Esophagus muscularis mucosa (tissue), 4 donors: Measurements from ENCODE around the gene INO80E.

Experiments used
- EP300 ChIP-seq: sonication (generic); formaldehyde crosslinking; IDR thresholded peaks from one replicate; pipeline ENCODE4 v1.6.1; 2017; ENCODE audit warnings: antibody characterized with exemption
- POLR2AphosphoS5 ChIP-seq, 2 donors: sonication (generic); formaldehyde crosslinking; IDR thresholded peaks; one replicate each; pipeline ENCODE4 v1.6.1; 2017; ENCODE audit warnings: antibody characterized with exemption in 2 of 2
- TF ChIP-seq, protein P1 (sequence below), 3 experiments: fragments of 200-600 bp in 2 of 3; fragments of 450-650 bp in 1 of 3; sonication (generic) in 2 of 3; IDR thresholded peaks; one replicate each; pipeline ENCODE4 v1.5.1; 2017 to 2019; ENCODE audit warnings: antibody characterized with exemption in 3 of 3, mild to moderate bottlenecking in 2 of 3, moderate library complexity in 1 of 3

DNA sequence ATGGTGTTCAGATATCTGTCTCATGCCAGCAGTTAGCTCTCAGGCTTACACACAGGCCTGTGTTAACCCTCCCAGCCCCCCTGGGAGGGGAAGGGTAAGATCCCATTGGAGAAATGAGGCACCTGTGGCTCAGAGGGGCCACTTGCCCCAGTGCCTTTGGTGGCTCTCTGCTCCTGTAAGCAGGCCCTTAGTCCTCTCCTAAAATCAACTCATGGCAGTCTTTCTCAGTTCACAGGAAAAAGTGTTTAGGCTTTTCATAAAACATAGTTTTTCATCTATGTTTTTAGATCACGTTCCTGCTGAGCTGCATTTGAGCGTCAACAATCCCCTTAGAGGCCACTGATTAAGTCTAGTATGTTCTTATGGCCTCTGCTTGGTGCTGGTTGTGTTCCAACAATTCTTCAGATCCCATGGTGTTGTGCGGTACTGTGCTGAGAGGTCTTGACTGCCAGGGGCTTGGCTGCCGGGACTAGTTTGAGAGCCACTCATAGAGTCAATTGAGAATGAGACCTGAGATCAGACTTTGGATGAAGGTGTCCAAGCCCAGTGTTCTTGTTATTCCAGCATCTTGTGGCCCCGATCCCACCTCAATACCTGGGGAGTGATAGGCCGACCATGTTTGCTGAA lies 11.8 kb upstream of the INO80E start:
- TF ChIP-seq, protein P1, sequence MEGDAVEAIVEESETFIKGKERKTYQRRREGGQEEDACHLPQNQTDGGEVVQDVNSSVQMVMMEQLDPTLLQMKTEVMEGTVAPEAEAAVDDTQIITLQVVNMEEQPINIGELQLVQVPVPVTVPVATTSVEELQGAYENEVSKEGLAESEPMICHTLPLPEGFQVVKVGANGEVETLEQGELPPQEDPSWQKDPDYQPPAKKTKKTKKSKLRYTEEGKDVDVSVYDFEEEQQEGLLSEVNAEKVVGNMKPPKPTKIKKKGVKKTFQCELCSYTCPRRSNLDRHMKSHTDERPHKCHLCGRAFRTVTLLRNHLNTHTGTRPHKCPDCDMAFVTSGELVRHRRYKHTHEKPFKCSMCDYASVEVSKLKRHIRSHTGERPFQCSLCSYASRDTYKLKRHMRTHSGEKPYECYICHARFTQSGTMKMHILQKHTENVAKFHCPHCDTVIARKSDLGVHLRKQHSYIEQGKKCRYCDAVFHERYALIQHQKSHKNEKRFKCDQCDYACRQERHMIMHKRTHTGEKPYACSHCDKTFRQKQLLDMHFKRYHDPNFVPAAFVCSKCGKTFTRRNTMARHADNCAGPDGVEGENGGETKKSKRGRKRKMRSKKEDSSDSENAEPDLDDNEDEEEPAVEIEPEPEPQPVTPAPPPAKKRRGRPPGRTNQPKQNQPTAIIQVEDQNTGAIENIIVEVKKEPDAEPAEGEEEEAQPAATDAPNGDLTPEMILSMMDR (IDR thresholded peaks at IDR 0.05), result no peak
- TF ChIP-seq POLR2AphosphoS5 (IDR thresholded peaks at IDR 0.05), result no peak
- TF ChIP-seq EP300, result no peak
